Measurements from ENCODE around the gene SELENOK. TPM values are rescaled to one million over a fixed set of nuclear protein-coding genes. Genes with fewer than 3 reads are reported as not detected.

SELENOK gene
- total RNA-seq, 4 donors from 2014 or later: 36.5 to 48.1 (median 45.4) TPM

DNA sequence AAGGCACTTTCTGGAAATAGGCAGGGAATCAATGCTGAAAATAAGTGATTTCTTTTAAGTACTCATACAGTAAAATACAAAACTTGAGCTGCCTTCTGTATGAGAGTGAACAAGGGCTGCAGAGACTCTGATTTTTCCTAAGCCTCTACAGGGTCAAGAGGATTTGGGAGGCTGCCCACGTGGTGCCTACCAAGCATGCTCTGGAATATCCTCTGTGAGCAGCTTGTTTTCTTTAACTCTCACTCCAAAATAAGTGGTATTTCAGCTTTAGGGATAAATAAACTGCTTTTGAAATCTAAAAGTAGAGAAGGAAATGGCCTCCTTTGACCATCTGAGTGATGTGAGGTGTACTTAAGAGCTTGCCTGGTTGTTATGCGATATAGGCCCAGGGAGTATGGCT, 8.1 kb upstream of the SELENOK start:
- Histone ChIP-seq H3K4me1 (no peaks in the 10 kb centered on the region), H3K36me3 (no peaks in the 10 kb centered on the region), H3K27me3 (peaks cover 38% of the 10 kb centered on the region), H3K9me3 (no peaks in the 10 kb centered on the region), H3K4me3 (no peak overlapping the region), H3K27ac (no peak overlapping the region)
- DNase-seq (ENCODE audit: low spot score in 2 of 2): no peak
- TF ChIP-seq, protein P1, sequence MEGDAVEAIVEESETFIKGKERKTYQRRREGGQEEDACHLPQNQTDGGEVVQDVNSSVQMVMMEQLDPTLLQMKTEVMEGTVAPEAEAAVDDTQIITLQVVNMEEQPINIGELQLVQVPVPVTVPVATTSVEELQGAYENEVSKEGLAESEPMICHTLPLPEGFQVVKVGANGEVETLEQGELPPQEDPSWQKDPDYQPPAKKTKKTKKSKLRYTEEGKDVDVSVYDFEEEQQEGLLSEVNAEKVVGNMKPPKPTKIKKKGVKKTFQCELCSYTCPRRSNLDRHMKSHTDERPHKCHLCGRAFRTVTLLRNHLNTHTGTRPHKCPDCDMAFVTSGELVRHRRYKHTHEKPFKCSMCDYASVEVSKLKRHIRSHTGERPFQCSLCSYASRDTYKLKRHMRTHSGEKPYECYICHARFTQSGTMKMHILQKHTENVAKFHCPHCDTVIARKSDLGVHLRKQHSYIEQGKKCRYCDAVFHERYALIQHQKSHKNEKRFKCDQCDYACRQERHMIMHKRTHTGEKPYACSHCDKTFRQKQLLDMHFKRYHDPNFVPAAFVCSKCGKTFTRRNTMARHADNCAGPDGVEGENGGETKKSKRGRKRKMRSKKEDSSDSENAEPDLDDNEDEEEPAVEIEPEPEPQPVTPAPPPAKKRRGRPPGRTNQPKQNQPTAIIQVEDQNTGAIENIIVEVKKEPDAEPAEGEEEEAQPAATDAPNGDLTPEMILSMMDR (IDR thresholded peaks at IDR 0.05): no peak
- WGBS: 72% methylated on average over 2 of the region's 2 CpGs

DNA sequence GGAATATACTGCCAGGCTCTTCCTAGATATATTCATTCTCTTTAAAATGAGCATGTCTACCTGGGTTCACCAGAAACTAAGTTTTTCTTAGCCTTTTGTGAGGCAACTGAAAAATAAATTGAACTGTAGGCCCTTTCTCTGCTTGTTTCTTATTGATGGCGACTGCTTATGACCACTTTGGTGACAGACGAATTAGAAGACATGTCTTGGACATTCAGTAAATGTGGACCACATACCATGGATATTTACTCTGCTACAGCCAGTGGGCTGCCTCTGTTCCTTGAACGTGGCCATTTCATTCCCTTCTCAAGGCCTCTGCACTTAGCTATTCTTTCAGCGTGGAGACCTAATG, 603 bp upstream of the SELENOK start:
- Histone ChIP-seq H3K9me3 (no peaks in the 10 kb centered on the region), H3K27me3 (peaks cover 8% of the 10 kb centered on the region), H3K4me1 (peaks cover 16% of the 10 kb centered on the region), H3K36me3 (no peaks in the 10 kb centered on the region), H3K27ac (peak overlapping the region; percentile 92), H3K4me3 (peak overlapping the region; percentile 96)
- 54% methylated on average over 4 of the region's 4 CpGs for WGBS
- TF ChIP-seq, protein P1 (IDR thresholded peaks at IDR 0.05): no peak
- TF ChIP-seq EP300 (IDR thresholded peaks at IDR 0.05): no peak
- no peak for TF ChIP-seq POLR2A (IDR thresholded peaks at IDR 0.05)
- TF ChIP-seq POLR2AphosphoS5 (IDR thresholded peaks at IDR 0.05): no peak
- no peak for DNase-seq (ENCODE audit: low spot score in 2 of 2)

DNA sequence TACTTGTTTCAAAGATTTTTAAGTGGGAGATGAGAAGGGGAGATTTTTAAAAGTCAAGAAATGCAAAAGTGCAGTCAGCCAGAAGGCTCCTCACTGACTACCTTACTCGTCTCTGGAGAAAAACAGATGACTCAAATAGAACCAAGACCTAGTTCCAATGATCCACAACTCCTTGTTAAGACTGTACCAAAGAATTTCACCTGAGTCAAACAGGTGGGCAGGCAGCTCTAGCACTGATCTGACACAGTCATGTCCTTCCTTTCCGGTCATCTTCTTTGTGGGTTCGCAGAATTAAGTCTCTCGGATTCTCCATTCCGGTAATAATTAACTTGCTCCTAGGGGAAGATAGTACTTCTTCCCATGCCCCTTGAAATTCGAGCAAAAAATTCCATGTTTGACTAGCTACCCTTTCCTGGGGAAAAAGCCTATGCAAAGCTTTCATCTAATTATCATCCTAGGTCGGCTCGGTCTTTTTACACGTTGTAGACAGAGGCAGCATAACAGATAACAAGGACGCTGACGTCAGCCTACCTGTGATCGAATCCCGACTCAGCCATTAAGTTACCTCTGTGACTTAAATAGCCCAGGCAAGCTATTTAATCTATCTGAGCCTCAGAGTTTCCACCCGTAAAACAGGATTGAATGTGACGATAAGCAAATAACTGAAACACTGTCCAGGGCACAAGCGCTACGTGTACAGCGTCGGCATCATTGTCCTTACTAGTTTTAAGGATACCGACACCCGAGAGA, 758 bp downstream of the SELENOK start:
- Histone ChIP-seq H3K9me3 (no peaks in the 10 kb centered on the region), H3K27ac (peak overlapping the region; percentile 92), H3K36me3 (peaks cover 5% of the 10 kb centered on the region), H3K4me1 (peaks cover 16% of the 10 kb centered on the region), H3K27me3 (no peaks in the 10 kb centered on the region), H3K4me3 (peak overlapping the region; percentile 96)
- DNase-seq (ENCODE audit: low spot score in 2 of 2): no peak
- TF ChIP-seq EP300 (IDR thresholded peaks at IDR 0.05) (no peak), POLR2AphosphoS5 (IDR thresholded peaks at IDR 0.05) (no peak)
- TF ChIP-seq, protein P1 (IDR thresholded peaks at IDR 0.05): no peak
- WGBS: 6% methylated on average over 21 of the region's 21 CpGs

DNA sequence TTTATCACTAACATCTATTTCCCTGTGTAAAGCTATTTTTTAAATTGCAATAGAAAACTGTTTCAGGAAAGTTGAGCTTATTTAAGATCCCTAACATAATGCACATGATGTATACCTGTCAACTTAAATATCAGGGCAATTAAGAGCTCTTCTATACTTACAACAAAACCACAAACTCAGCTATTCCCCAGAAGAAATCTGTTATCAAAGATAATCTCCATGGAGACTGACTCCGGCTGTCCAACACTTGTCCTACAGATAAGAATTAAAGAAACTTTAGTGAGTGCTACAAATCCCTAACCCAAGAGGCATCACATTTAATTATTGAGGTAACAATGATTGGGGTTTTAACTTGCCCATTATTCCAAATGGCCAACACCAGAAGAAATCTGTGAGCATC, 3.4 kb downstream of the SELENOK start:
- Histone ChIP-seq H3K27me3 (no peaks in the 10 kb centered on the region), H3K4me1 (peaks cover 16% of the 10 kb centered on the region), H3K9me3 (no peaks in the 10 kb centered on the region), H3K36me3 (peaks cover 30% of the 10 kb centered on the region), H3K27ac (no peak overlapping the region), H3K4me3 (no peak overlapping the region)
- no peak for DNase-seq (ENCODE audit: low spot score in 2 of 2)
- 90% methylated on average over 1 of the region's 1 CpG for WGBS
- TF ChIP-seq EP300 (IDR thresholded peaks at IDR 0.05) (no peak), POLR2A (IDR thresholded peaks at IDR 0.05) (no peak)
- TF ChIP-seq, protein P1 (IDR thresholded peaks at IDR 0.05): no peak

DNA sequence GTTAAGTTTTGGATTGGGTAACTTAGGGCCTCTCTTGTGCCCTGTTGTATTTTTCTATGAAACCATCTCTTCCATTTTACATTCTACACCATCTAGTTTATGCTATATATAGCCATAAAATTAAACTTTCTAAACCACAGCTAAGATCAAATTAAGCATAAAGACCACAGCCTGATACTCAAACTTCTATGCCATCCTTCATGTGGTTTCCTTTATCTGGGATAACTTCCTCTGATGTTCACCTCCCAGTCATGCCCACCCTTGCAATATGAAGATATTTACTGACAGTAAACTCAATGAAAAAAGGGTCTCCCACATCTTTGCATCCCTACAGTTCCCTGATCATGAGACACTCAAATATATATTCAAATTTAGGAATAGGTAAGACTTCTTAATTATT, 4.2 kb downstream of the SELENOK start:
- Histone ChIP-seq H3K4me3 (no peak overlapping the region), H3K4me1 (peaks cover 17% of the 10 kb centered on the region), H3K36me3 (peaks cover 30% of the 10 kb centered on the region), H3K9me3 (no peaks in the 10 kb centered on the region), H3K27me3 (no peaks in the 10 kb centered on the region), H3K27ac (no peak overlapping the region)
- no peak for DNase-seq (ENCODE audit: low spot score in 2 of 2)
- TF ChIP-seq POLR2AphosphoS5 (IDR thresholded peaks at IDR 0.05) (no peak), EP300 (IDR thresholded peaks at IDR 0.05) (no peak), POLR2A (IDR thresholded peaks at IDR 0.05) (no peak)
- TF ChIP-seq, protein P1 (IDR thresholded peaks at IDR 0.05): no peak

All from suprapubic skin (tissue), 4 donors.